Chondrocyte (in vitro differentiated cells): ENCODE results near the gene SNRNP35. TPM values are rescaled to one million over a fixed set of nuclear protein-coding genes. Genes with fewer than 3 reads are reported as not detected.
"Not testable (repeated sequence)": the region's sequence is repeated elsewhere in the genome, so short reads cannot be mapped to it uniquely, and the experiment has no call there.

Source experiments
- DNase-seq: peaks from one replicate; pipeline ENCODE4 v3.0.0; 2021; ENCODE audit warnings: mixed read lengths, low spot score
- H3K27ac Mint-ChIP-seq: one replicate; pipeline ENCODE4 v1.8.0; 2021; ENCODE audit warnings: mild to moderate bottlenecking, moderate library complexity, mixed read lengths; ENCODE audit not compliant: unreplicated experiment
- H3K27me3 Mint-ChIP-seq: 2 replicates; pipeline ENCODE4 v1.8.0; 2021; ENCODE audit warnings: low read depth, mixed read lengths
- H3K36me3 Mint-ChIP-seq: 2 replicates; pipeline ENCODE4 v1.8.0; 2021; ENCODE audit warnings: low read depth, mixed read lengths
- H3K4me1 Mint-ChIP-seq: 2 replicates; pipeline ENCODE4 v1.8.0; 2021; ENCODE audit warnings: low read depth, mild to moderate bottlenecking, mixed read lengths
- H3K4me3 Mint-ChIP-seq: one replicate; pipeline ENCODE4 v1.8.0; 2021; ENCODE audit warnings: mild to moderate bottlenecking, moderate library complexity, mixed read lengths; ENCODE audit not compliant: unreplicated experiment
- H3K9me3 Mint-ChIP-seq: 2 replicates; pipeline ENCODE4 v1.8.0; 2021; ENCODE audit warnings: low read depth, mixed read lengths
- CTCF ChIP-seq: fragments of 200-600 bp; sonication (generic); IDR thresholded peaks from 2 replicates; pipeline ENCODE4 v1.5.0; 2021; ENCODE audit warnings: antibody characterized with exemption, mild to moderate bottlenecking, moderate library complexity
- total RNA-seq: library from RNA; stranded (reverse); gene quantifications from 3 replicates; pipeline ENCODE4 v1.2.1, GENCODE V29; 2021

SNRNP35 gene
- total RNA-seq, 1 donor from 2014 or later, result 9.2 TPM

GRCh38 chr12:123489580-123489979 lies 31.6 kb downstream of the SNRNP35 start:
- Mint-ChIP-seq H3K36me3 (peaks cover 12% of the 10 kb centered on the region), H3K27ac (no peak overlapping the region), H3K4me3 (no peak overlapping the region), H3K9me3 (no peaks in the 10 kb centered on the region), H3K27me3 (no peaks in the 10 kb centered on the region), H3K4me1 (peaks cover 16% of the 10 kb centered on the region)
- no peak for TF ChIP-seq CTCF
- no peak for DNase-seq

- Mint-ChIP-seq H3K9me3 (no peaks in the 10 kb centered on the region), H3K27me3 (no peaks in the 10 kb centered on the region), H3K4me1 (peaks cover 16% of the 10 kb centered on the region), H3K27ac (no peak overlapping the region), H3K36me3 (peaks cover 10% of the 10 kb centered on the region), H3K4me3 (no peak overlapping the region)
- no peak for DNase-seq
- TF ChIP-seq CTCF, result no peak
Observed at GRCh38 chr12:123490089-123490488, 32.1 kb downstream of the SNRNP35 start.

GRCh38 chr12:123491056-123491455 lies 33.1 kb downstream of the SNRNP35 start:
- H3K27me3 Mint-ChIP-seq, result no peaks in the 10 kb centered on the region

GRCh38 chr12:123491481-123491880 lies 33.5 kb downstream of the SNRNP35 start:
- no peak overlapping the region for H3K27ac Mint-ChIP-seq
- DNase-seq, result no peak
- no peaks in the 10 kb centered on the region for H3K9me3 Mint-ChIP-seq
- H3K36me3 Mint-ChIP-seq, result peaks cover 13% of the 10 kb centered on the region
- no peak overlapping the region for H3K4me3 Mint-ChIP-seq
- no peaks in the 10 kb centered on the region for H3K27me3 Mint-ChIP-seq
- TF ChIP-seq CTCF, result no peak
- H3K4me1 Mint-ChIP-seq, result peaks cover 13% of the 10 kb centered on the region

More at GRCh38 chr12:123491056-123491455, 33.1 kb downstream of the SNRNP35 start:
- no peak overlapping the region for H3K27ac Mint-ChIP-seq
- H3K4me3 Mint-ChIP-seq, result no peak overlapping the region
- no peaks in the 10 kb centered on the region for H3K9me3 Mint-ChIP-seq
- no peak for DNase-seq
- H3K36me3 Mint-ChIP-seq, result peaks cover 10% of the 10 kb centered on the region
- peaks cover 15% of the 10 kb centered on the region for H3K4me1 Mint-ChIP-seq
- TF ChIP-seq CTCF, result no peak

GRCh38 chr12:123492339-123493039 lies 34.5 kb downstream of the SNRNP35 start:
- DNase-seq, H3K4me3 Mint-ChIP-seq, H3K27me3 Mint-ChIP-seq, H3K9me3 Mint-ChIP-seq: not testable (repeated sequence)
- Mint-ChIP-seq H3K4me1 (peaks cover 13% of the 10 kb centered on the region), H3K27ac (peak overlapping the region; percentile 5), H3K36me3 (peaks cover 20% of the 10 kb centered on the region)
